ACHN (cell line): ENCODE data around the gene EHMT2.

Experiments used
- DNase-seq: peaks from one replicate; pipeline ENCODE4 v3.0.0-alpha.2; 2015
- in situ Hi-C: cut with HindIII; loops from 2 replicates; pipeline ENCODE4 v1.10.0; 2017; ENCODE audit warnings: low sequenced_read_pairs, low pct_ligation_motif_present, low pct_unique_long_range_greater_than_20kb

The EHMT2 gene

GRCh38 chr6:31831350-31832215, 65.9 kb downstream of the EHMT2 start:
- no peak for DNase-seq
- in situ Hi-C loops, result no loop called here

GRCh38 chr6:31830886-31831335, 66.6 kb downstream of the EHMT2 start:
- no peak for DNase-seq
- in situ Hi-C loops, result no loop called here
